ENCODE results near the gene DDX49. TPM values are rescaled to one million over a fixed set of nuclear protein-coding genes. Genes with fewer than 3 reads are reported as not detected.
"Not testable (repeated sequence)": the region's sequence is repeated elsewhere in the genome, so short reads cannot be mapped to it uniquely, and the experiment has no call there.

Gene DDX49
- total RNA-seq, 1 experiment from 2014 or later, result 69.4 TPM

- DNase-seq (ENCODE audit: low spot score), result no peak
Measured at GRCh38 chr19:18895038-18895823, 24.3 kb upstream of the DDX49 start.

- no peak for DNase-seq (ENCODE audit: low spot score)
Measured at GRCh38 chr19:18895824-18896341, 23.6 kb upstream of the DDX49 start, which contains the start of gene CERS1. TSS of gene CERS1 (minus strand) at chr19:18896158. CDS start at chr19:18896072, 86 bp downstream.

- peak; percentile 8 for DNase-seq (ENCODE audit: low spot score)
Measured at GRCh38 chr19:18896421-18896841, 23.1 kb upstream of the DDX49 start.

GRCh38 chr19:18897094-18898029, 22.2 kb upstream of the DDX49 start:
- no peak for DNase-seq (ENCODE audit: low spot score)

- no peak for DNase-seq (ENCODE audit: low spot score)
Measured at GRCh38 chr19:18898081-18898606, 21.4 kb upstream of the DDX49 start.

- no peak for DNase-seq (ENCODE audit: low spot score)
Measured at GRCh38 chr19:18898607-18899408, 20.7 kb upstream of the DDX49 start.

GRCh38 chr19:18899624-18900560, 19.6 kb upstream of the DDX49 start:
- DNase-seq (ENCODE audit: low spot score), result no peak

- no peak for DNase-seq (ENCODE audit: low spot score)
Measured at GRCh38 chr19:18900700-18901481, 18.6 kb upstream of the DDX49 start.

GRCh38 chr19:18901491-18901890, 18.0 kb upstream of the DDX49 start:
- DNase-seq (ENCODE audit: low spot score), result no peak

GRCh38 chr19:18902519-18902918, 17.0 kb upstream of the DDX49 start:
- not testable (repeated sequence) for DNase-seq (ENCODE audit: low spot score)

GRCh38 chr19:18903156-18904037, 16.1 kb upstream of the DDX49 start:
- no peak for DNase-seq (ENCODE audit: low spot score)

GRCh38 chr19:18904334-18905057, 15.0 kb upstream of the DDX49 start:
- DNase-seq (ENCODE audit: low spot score), result no peak

- DNase-seq (ENCODE audit: low spot score), result no peak
Measured at GRCh38 chr19:18905058-18905456, 14.5 kb upstream of the DDX49 start.

- DNase-seq (ENCODE audit: low spot score), result no peak
Measured at GRCh38 chr19:18905513-18906236, 13.8 kb upstream of the DDX49 start.

- DNase-seq (ENCODE audit: low spot score), result no peak
Measured at GRCh38 chr19:18906605-18907519, 12.7 kb upstream of the DDX49 start.
